ACC112 (cell line): ENCODE results near the gene LUZP2.

Source experiments
- H2AFZ ChIP-seq: fragments of 200-600 bp; sonication (generic); one replicate; pipeline ENCODE4 v1.6.0; 2017; ENCODE audit warnings: antibody characterized with exemption, low read length; ENCODE audit not compliant: unreplicated experiment
- H3K27ac ChIP-seq: fragments of 200-600 bp; sonication (generic); 2 replicates; pipeline ENCODE4 v1.5.1; 2014; ENCODE audit warnings: low read depth, mild to moderate bottlenecking, antibody characterized with exemption, low read length, moderate library complexity
- H3K27me3 ChIP-seq: fragments of 200-600 bp; sonication (generic); 2 replicates; pipeline ENCODE4 v1.6.1; 2014; ENCODE audit warnings: mild to moderate bottlenecking, antibody characterized with exemption, low read length, moderate library complexity, mixed read lengths; ENCODE audit not compliant: insufficient read depth
- H3K36me3 ChIP-seq: fragments of 200-600 bp; sonication (generic); 2 replicates; pipeline ENCODE4 v1.6.1; 2016; ENCODE audit warnings: mild to moderate bottlenecking, antibody characterized with exemption, low read length, moderate library complexity, mixed read lengths; ENCODE audit not compliant: insufficient read depth
- H3K4me1 ChIP-seq: fragments of 200-600 bp; sonication (generic); one replicate; pipeline ENCODE4 v1.6.1; 2016; ENCODE audit warnings: low read length, mixed read lengths; ENCODE audit not compliant: insufficient read depth, unreplicated experiment, control insufficient read depth
- H3K4me3 ChIP-seq: fragments of 200-600 bp; sonication (generic); 2 replicates; pipeline ENCODE4 v1.5.1; 2014; ENCODE audit warnings: mild to moderate bottlenecking, low read depth, low read length
- H3K79me2 ChIP-seq: fragments of 200-600 bp; sonication (generic); one replicate; pipeline ENCODE4 v1.6.0; 2016; ENCODE audit warnings: low read length; ENCODE audit not compliant: control insufficient read depth, unreplicated experiment, insufficient read depth

LUZP2 gene

DNA sequence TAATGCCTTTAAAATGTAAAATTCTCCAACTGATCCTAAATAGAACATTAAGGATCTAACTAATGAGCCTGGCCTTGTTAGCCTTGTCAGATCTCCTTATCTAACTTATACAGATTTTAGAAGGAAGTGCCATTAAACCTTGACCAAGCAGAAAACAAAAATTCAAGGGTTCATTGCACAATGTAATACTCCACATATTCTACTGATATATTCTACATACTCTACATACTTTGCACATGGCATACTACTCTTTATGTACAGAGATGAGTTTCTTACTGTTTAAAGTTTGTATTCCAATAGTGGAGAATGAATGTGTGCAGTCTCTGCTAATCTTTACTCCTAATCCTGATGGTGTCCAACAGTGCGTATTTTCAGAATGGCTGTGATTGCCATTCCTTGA lies 297.2 kb downstream of the LUZP2 start:
- Histone ChIP-seq H3K4me3 (no peak overlapping the region), H3K4me1 (no peaks in the 10 kb centered on the region), H3K27ac (no peak overlapping the region), H3K27me3 (peaks cover 8% of the 10 kb centered on the region; the same call in 1 of the 2 replicates), H2AFZ (no peak overlapping the region), H3K79me2 (no peaks in the 10 kb centered on the region), H3K36me3 (no peaks in the 10 kb centered on the region)

DNA sequence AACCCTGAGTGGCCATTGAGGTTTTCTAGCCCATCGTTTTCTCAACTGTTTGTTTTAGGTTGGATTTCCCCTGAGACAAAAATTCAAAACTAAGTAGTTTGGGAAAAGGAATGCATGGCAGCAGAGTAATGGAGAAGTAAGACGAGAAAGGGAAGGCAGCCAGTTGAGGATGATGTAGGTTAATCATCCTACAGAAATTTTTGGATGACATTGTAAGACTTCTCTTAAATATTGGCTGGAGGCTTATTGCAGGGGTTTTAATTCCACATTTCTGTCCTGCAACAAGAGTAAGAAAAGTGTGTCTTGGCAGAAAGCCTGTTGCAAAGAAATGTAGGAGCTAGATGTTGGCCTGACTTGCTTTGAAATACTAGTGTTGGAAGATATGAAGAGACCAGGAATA lies 308.8 kb downstream of the LUZP2 start:
- Histone ChIP-seq H3K4me1 (no peaks in the 10 kb centered on the region), H3K79me2 (no peaks in the 10 kb centered on the region)

DNA sequence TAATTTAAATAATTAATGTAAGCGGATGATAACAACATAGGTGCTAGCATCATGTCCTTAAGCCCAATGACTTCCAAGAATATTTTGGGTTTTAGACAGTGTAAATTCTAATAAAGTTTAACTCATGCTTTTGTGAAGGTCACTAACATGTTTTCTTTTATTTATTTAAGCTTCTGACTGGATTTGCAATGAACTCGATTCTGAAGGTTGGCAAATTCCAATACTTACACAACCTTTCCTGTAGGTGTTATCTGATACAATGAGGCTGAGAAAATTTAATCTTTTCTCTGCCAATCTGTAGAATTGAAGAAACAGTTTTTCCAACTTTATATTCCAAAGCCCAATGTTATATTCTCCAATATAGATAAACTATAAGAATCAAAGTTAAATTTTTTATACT lies 311.3 kb downstream of the LUZP2 start:
- Histone ChIP-seq H3K4me3 (no peak overlapping the region), H3K27ac (no peak overlapping the region), H2AFZ (no peak overlapping the region), H3K36me3 (no peaks in the 10 kb centered on the region), H3K79me2 (no peaks in the 10 kb centered on the region), H3K27me3 (peaks cover 4% of the 10 kb centered on the region; the same call in 1 of the 2 replicates), H3K4me1 (no peaks in the 10 kb centered on the region)

More for the DNA sequence above, 308.8 kb downstream of the LUZP2 start:
- Histone ChIP-seq H3K36me3 (no peaks in the 10 kb centered on the region), H3K27me3 (0 out of 2 replicates have a peak, but pooled peaks cover 3% of the 10 kb centered on the region), H3K4me3 (no peak overlapping the region), H2AFZ (no peak overlapping the region), H3K27ac (no peak overlapping the region)

DNA sequence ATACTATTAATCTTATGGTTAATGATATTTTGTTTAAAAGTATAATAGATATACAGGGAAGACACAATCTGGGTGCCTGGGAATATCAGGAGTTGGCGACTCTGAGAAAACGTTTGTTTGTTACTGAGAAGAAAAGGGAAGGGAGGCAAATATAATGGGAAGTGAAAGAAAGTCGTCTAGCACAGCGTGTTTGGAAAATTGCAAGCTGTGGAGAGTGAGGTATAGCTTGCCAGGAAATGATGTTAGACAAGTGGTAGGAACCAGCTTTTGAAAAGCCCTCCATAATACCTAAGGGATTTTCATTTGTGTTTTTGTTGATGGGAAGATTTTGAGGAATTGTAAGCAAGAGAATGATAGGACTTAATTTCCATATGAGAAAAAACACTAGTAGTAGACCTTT lies 322.2 kb downstream of the LUZP2 start:
- no peak overlapping the region for H3K4me3 ChIP-seq

DNA sequence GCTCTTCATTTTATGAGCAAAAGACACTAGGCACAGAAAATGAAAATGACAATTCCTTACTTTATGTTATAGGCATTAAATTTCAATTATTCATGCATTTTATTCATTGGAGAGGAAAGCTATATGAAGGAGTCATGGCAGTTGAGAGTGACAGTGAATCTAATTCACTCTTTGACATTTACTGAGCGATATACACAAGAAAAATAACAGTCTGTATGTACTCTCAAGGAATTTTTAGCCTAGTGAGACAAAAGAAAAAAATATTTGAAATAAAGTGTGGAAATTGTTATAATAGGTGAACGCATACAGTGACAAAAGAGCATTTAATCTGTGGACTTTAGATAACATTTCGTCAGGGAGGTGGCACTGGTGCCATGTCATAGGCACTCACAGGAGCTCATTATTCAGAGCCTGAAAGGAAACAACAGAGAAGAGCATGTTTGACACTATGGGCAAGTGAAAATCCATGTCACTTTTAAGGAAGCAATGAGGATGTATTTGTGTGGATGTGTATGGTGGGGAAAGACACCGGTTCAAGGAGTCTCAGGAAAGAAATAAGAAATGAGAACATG lies 323.1 kb downstream of the LUZP2 start:
- Histone ChIP-seq H3K4me1 (no peaks in the 10 kb centered on the region), H3K36me3 (no peaks in the 10 kb centered on the region), H2AFZ (no peak overlapping the region), H3K27me3 (no peaks in the 10 kb centered on the region), H3K4me3 (no peak overlapping the region), H3K79me2 (no peaks in the 10 kb centered on the region), H3K27ac (no peak overlapping the region)

More for the DNA sequence above, 322.2 kb downstream of the LUZP2 start:
- Histone ChIP-seq H3K27me3 (0 out of 2 replicates have a peak, but pooled peaks cover 3% of the 10 kb centered on the region), H3K36me3 (no peaks in the 10 kb centered on the region), H2AFZ (no peak overlapping the region), H3K27ac (no peak overlapping the region), H3K4me1 (no peaks in the 10 kb centered on the region), H3K79me2 (no peaks in the 10 kb centered on the region)

DNA sequence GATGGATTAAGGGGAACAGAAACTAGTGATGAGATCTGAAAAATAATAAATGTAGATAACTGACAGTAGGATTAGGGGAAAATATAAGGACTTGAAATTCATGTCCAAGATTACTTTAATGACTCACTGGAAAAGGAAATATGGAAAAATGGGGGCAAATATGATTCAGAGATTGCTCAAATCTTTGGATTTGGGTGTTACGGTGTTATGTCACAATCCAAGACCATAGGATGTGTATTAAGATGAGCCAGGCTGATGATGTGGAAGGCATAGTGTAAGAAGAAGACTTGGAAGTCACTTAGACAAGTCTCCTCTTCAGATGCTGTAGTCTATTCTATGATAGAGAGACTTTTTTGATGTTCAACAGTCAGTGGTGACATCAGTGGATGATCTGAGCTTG lies 323.7 kb downstream of the LUZP2 start:
- Histone ChIP-seq H3K79me2 (no peaks in the 10 kb centered on the region), H2AFZ (no peak overlapping the region), H3K27ac (no peak overlapping the region), H3K27me3 (no peaks in the 10 kb centered on the region), H3K36me3 (no peaks in the 10 kb centered on the region), H3K4me1 (no peaks in the 10 kb centered on the region), H3K4me3 (no peak overlapping the region)

DNA sequence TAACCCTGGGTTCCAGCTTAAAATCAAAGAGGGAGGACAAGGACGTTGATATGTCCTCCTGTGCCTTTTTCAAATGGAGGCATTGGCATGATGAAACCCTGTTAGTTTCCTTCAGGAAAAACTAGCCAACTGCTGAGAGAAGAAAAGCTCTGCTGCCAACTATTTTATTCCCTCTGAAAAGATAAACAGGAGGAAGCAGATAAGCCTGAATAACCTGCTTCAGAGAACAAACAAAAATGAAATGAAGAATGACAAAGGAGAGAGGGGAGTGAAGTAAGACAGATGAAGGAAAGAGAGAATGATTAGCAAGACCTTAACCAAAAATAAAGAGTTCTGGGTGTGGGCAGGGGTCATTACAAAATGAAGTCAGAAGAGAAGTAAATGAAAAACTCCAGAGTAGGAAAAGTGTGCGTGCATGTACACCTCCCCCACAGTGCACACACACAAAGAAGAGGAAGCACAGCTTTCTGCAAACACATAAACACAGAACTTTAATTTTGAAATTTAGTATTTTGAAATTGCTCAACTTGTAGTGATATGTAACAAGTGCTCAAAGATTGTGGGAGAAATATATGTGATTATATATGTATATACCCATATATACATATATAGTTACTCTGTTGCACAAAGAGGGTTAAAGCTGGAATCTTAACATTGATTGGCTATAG lies 332.2 kb downstream of the LUZP2 start:
- Histone ChIP-seq H3K36me3 (no peaks in the 10 kb centered on the region), H3K4me1 (no peaks in the 10 kb centered on the region)

DNA sequence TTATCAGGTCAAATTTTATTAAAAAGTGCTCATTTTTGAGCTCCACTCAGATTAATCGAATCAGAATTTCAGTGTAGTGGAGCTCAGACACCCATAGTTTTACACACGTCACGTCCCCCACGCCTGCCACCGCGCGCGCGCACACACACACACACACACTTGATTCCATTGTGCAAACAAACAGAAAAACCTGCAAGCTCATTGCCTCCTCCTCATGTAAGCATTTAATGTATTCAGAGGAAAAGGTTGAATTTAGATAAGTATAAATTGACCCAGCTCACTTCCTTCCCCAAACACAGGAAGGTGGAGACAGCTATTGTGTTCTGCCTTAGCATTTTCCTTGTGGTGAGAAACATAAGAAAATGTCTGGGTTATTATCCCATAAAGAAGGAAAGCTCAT lies 336.7 kb downstream of the LUZP2 start:
- no peaks in the 10 kb centered on the region for H3K4me1 ChIP-seq
- H3K4me3 ChIP-seq, result no peak overlapping the region
- no peaks in the 10 kb centered on the region for H3K79me2 ChIP-seq
- no peak overlapping the region for H3K27ac ChIP-seq
- no peak overlapping the region for H2AFZ ChIP-seq
- no peaks in the 10 kb centered on the region for H3K27me3 ChIP-seq
- no peaks in the 10 kb centered on the region for H3K36me3 ChIP-seq

More for the DNA sequence above, 332.2 kb downstream of the LUZP2 start:
- Histone ChIP-seq H3K4me3 (no peak overlapping the region), H2AFZ (no peak overlapping the region), H3K79me2 (no peaks in the 10 kb centered on the region), H3K27ac (no peak overlapping the region), H3K27me3 (no peaks in the 10 kb centered on the region)

DNA sequence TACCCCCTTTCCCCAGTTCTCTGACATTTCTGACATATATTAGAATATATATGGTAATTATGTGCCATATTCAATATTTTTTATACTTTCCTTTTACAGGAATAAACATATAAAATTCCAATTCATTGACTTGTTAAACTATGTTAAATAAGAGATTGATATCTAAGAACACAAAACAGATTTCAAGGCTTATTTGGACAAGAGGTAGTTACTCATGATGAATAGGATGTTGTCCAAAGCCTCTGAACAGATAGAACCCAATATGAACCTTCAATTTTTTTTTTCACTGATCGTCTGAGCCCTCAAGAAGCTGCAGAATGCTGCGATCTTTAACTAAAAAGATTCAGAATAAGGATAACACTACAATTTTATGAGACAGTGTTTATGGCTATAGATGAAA lies 340.3 kb downstream of the LUZP2 start:
- Histone ChIP-seq H3K27me3 (no peaks in the 10 kb centered on the region), H3K27ac (no peak overlapping the region), H3K79me2 (no peaks in the 10 kb centered on the region), H2AFZ (no peak overlapping the region), H3K4me3 (no peak overlapping the region), H3K4me1 (no peaks in the 10 kb centered on the region), H3K36me3 (no peaks in the 10 kb centered on the region)

DNA sequence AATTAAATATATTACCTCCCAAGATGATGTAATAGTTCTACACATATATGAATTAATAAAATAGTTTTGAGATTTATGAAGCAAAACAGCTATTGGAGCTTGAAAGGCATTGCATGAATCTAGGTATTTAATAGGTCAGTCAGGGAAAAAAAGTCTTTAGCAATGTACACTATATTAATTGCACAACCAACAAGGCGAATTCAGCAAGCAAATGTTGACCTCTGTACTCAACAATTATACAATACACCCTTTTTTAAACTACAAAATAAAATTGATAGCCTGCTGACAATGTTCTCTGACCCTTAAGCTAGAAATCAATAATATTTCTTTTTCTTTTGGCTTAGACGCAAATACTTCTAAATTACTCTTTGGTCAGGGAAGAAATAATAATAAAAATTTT lies 345.5 kb downstream of the LUZP2 start:
- no peak overlapping the region for H2AFZ ChIP-seq
- no peaks in the 10 kb centered on the region for H3K79me2 ChIP-seq
- no peaks in the 10 kb centered on the region for H3K36me3 ChIP-seq
- no peaks in the 10 kb centered on the region for H3K27me3 ChIP-seq
- H3K4me3 ChIP-seq, result no peak overlapping the region
- H3K4me1 ChIP-seq, result no peaks in the 10 kb centered on the region
- H3K27ac ChIP-seq, result no peak overlapping the region

DNA sequence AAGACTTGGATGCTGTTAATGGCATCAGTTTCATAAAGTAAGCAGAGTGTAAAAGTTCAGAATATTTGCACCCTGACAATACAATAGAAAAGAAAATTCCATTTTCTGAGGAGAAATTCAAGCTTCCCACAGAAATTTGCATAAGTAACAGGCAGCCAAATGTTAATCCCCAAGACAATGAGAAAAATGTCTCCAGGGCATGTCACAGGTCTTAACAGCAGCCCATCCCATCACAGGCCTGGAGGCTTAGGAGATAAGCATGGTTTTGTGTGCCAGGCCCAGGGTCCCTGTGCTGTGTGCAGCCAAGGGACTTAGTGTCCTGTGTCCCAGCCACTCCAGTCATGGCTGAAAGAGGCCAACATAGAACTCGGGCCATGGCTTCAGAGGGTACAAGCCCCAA lies 347.6 kb downstream of the LUZP2 start:
- Histone ChIP-seq H3K4me3 (no peak overlapping the region), H2AFZ (no peak overlapping the region), H3K27me3 (no peaks in the 10 kb centered on the region), H3K4me1 (no peaks in the 10 kb centered on the region), H3K79me2 (no peaks in the 10 kb centered on the region), H3K36me3 (no peaks in the 10 kb centered on the region), H3K27ac (no peak overlapping the region)
